ENCODE data around the gene FXYD5. TPM values are rescaled to one million over a fixed set of nuclear protein-coding genes. Genes with fewer than 3 reads are reported as not detected.

Gene FXYD5
- total and polyA plus RNA-seq, 10 of the 15 experiments (the other 5 are each of a cell fraction or from before 2014, with no cell fraction given): 30.0 to 159 (median 93.9) TPM

DNA sequence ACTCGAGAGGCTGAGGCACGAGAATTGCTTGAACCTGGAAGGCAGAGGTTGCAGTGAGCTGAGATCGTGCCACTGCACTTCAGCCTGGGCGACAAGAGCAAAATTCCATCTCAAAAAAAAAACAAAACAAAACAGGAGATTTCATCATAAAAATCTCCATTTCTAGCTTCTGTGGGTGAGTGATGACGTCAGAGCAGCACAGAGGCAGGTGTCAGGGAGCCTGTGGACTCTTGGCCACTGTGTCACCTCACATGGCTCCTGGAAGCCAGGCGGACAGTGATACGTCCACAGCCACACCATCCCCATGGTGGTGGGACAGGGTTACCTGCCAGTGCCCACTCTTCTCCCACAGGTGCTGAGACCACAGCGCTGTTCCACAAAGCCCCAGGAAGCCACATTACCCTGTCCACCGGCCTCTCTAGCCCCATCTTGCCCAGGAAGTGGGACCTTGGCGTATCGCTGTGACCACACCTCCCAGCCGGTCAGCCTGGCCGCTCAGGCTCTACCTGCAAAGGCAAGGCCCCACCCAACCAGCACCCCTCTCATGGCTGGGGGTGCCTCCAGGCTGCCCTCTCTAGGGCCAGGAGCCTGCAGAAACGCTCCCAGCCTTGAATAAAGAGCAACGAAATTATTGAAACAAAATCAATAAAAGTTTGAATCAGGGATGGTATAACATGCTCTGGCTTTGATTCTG lies 41.4 kb upstream of the FXYD5 start:
- BruUV-seq (replicated peaks): no TSS peak
- no peak overlapping the region for H2AFZ ChIP-seq (ENCODE audit: control insufficient read depth, low read depth, low read length)
- DNase-seq (ENCODE audit: low read depth, low spot score): no peak
- H3K36me3 ChIP-seq (ENCODE audit: control insufficient read depth in 2 of 2, insufficient read depth in 2 of 2, low read length in 1 of 2): no peaks in the 10 kb centered on the region
- H3K9me3 ChIP-seq (replicated peaks; ENCODE audit: control insufficient read depth, insufficient read depth, low read length): no peaks in the 10 kb centered on the region
- H3K4me3 ChIP-seq: no peak overlapping the region
- TF ChIP-seq, protein P1, sequence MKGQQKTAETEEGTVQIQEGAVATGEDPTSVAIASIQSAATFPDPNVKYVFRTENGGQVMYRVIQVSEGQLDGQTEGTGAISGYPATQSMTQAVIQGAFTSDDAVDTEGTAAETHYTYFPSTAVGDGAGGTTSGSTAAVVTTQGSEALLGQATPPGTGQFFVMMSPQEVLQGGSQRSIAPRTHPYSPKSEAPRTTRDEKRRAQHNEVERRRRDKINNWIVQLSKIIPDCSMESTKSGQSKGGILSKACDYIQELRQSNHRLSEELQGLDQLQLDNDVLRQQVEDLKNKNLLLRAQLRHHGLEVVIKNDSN (IDR thresholded peaks at IDR 0.05; ENCODE audit: borderline replicate concordance, extremely low read length, insufficient read depth, low read depth, low read length): no peak
- TF ChIP-seq ZNF207 (IDR thresholded peaks at IDR 0.05; ENCODE audit: borderline replicate concordance): no peak
- TF ChIP-seq SMARCA5 (IDR thresholded peaks at IDR 0.05): no peak
- TF ChIP-seq NFYA (IDR thresholded peaks at IDR 0.05; ENCODE audit: borderline replicate concordance, low read depth, low read length): no peak
- TF ChIP-seq POLR2AphosphoS5 (IDR thresholded peaks at IDR 0.05; ENCODE audit: low read length): no peak
- TF ChIP-seq BRCA1 (IDR thresholded peaks at IDR 0.05; ENCODE audit: low read depth, low read length): no peak
- H3K27ac ChIP-seq (ENCODE audit: control insufficient read depth, insufficient read depth): no peak overlapping the region
- no peaks in the 10 kb centered on the region for H3K4me1 ChIP-seq (ENCODE audit: control insufficient read depth, insufficient read depth, low read length)
- in situ Hi-C loops (cut with MboI) (no loop called here), intact Hi-C loops (cut with micrococcal nuclease; ENCODE audit: unreplicated experiment) (no loop called here)
- no peaks in the 10 kb centered on the region for H3K79me2 ChIP-seq (ENCODE audit: control insufficient read depth, insufficient read depth, low read length)
- RAD21 ChIA-PET (ENCODE audit: unreplicated experiment): interaction anchor here (1.3 to 1.4 kb wide), 2 partner anchors 28 to 104 kb away, joined by 4 read pairs; no protein-coding TSS in a partner anchor
- POLR2A ChIA-PET: no interaction called here
- ATAC-seq: no peak
- CTCF ChIA-PET: interaction anchor here (0.7 to 1.1 kb wide), 3 partner anchors 14 to 23 kb away, joined by 3 to 6 read pairs (median 4); no protein-coding TSS in a partner anchor
- no peak overlapping the region for H3K4me2 ChIP-seq (ENCODE audit: control insufficient read depth, insufficient read depth)
- no peaks in the 10 kb centered on the region for H4K20me1 ChIP-seq (ENCODE audit: control insufficient read depth, insufficient read depth)
- peaks cover 0 to 2% of the 10 kb centered on the region in 2 experiments; a peak in 1 of 4 replicates for H3K27me3 ChIP-seq (replicated peaks in 1 of 2; ENCODE audit: control insufficient read depth in 2 of 2, insufficient read depth in 2 of 2, low read length in 1 of 2)
- H3K9ac ChIP-seq (ENCODE audit: control insufficient read depth, insufficient read depth, low read length): no peak overlapping the region
- SMC1A ChIA-PET (ENCODE audit: uncharacterized antibody, unreplicated experiment): interaction anchor here (0.7 kb wide), 1 partner anchor 44 kb away, joined by 3 read pairs; no protein-coding TSS in a partner anchor
- 25% methylated on average over 15 of the region's 15 CpGs for WGBS (ENCODE audit: insufficient coverage, insufficient replicate concordance, low lambda C conversion rate, missing lambda C conversion rate)
- FAIRE-seq: no peak

Measured in GM12878 (cell line).